ENCODE measurements around the gene AFDN. TPM values are rescaled to one million over a fixed set of nuclear protein-coding genes. Genes with fewer than 3 reads are reported as not detected.

AFDN gene
- total RNA-seq, 1 donor = 29.2 TPM

- no peak overlapping the region for H3K4me3 ChIP-seq (ENCODE audit: low read depth, low read length)
- TF ChIP-seq CTCF (IDR thresholded peaks at IDR 0.05; ENCODE audit: insufficient read depth, low read length) = no peak
Measured at GRCh38 chr6:167932468-167933276, 106.0 kb downstream of the AFDN start.

GRCh38 chr6:167933290-167933689 is 106.6 kb downstream of the AFDN start:
- DNase-seq (ENCODE audit: low read depth) = no peak
- no peak for TF ChIP-seq CTCF (IDR thresholded peaks at IDR 0.05; ENCODE audit: insufficient read depth, low read length)
- H3K4me3 ChIP-seq (ENCODE audit: low read depth, low read length) = no peak overlapping the region

More at GRCh38 chr6:167932468-167933276, 106.0 kb downstream of the AFDN start:
- DNase-seq (ENCODE audit: low read depth) = no peak

GRCh38 chr6:167933847-167934246 is 107.1 kb downstream of the AFDN start:
- TF ChIP-seq CTCF (IDR thresholded peaks at IDR 0.05; ENCODE audit: insufficient read depth, low read length) = no peak
- H3K4me3 ChIP-seq (ENCODE audit: low read depth, low read length) = no peak overlapping the region
- no peak for DNase-seq (ENCODE audit: low read depth)

- no peak for DNase-seq (ENCODE audit: low read depth)
- no peak for TF ChIP-seq CTCF (IDR thresholded peaks at IDR 0.05; ENCODE audit: insufficient read depth, low read length)
- H3K4me3 ChIP-seq (ENCODE audit: low read depth, low read length) = no peak overlapping the region
Measured at GRCh38 chr6:167934426-167934864, 107.7 kb downstream of the AFDN start.

- no peak overlapping the region for H3K4me3 ChIP-seq (ENCODE audit: low read depth, low read length)
- TF ChIP-seq CTCF (IDR thresholded peaks at IDR 0.05; ENCODE audit: insufficient read depth, low read length) = no peak
- DNase-seq (ENCODE audit: low read depth) = no peak
Measured at GRCh38 chr6:167936051-167936450, 109.3 kb downstream of the AFDN start.

GRCh38 chr6:167937301-167937700 is 110.6 kb downstream of the AFDN start:
- TF ChIP-seq CTCF (IDR thresholded peaks at IDR 0.05; ENCODE audit: insufficient read depth, low read length) = no peak
- no peak overlapping the region for H3K4me3 ChIP-seq (ENCODE audit: low read depth, low read length)
- DNase-seq (ENCODE audit: low read depth) = no peak
